ENCODE measurements around the gene AGPAT1. TPM values are rescaled to one million over a fixed set of nuclear protein-coding genes. Genes with fewer than 3 reads are reported as not detected.
"Not testable (repeated sequence)": the region's sequence is repeated elsewhere in the genome, so short reads cannot be mapped to it uniquely, and the experiment has no call there.

AGPAT1 gene
- total RNA-seq, 1 donor from 2014 or later, result 43.0 TPM

- TF ChIP-seq CTCF (IDR thresholded peaks at IDR 0.05; ENCODE audit: borderline replicate concordance), result no peak
- Histone ChIP-seq H3K9me3 (replicated peaks) (no peaks in the 10 kb centered on the region), H3K4me3 (peak overlapping the region; percentile 52), H3K4me1 (peaks cover 16% of the 10 kb centered on the region), H3K36me3 (no peaks in the 10 kb centered on the region), H3K27ac (replicated peaks) (no peak overlapping the region), H3K27me3 (ENCODE audit: low read depth) (peaks cover 52% of the 10 kb centered on the region)
- intact Hi-C loops (cut with micrococcal nuclease), result no loop called here
- DNase-seq, result no peak
Observed at GRCh38 chr6:32148289-32149091, 27.4 kb downstream of the AGPAT1 start.

GRCh38 chr6:32147401-32148132 is 28.3 kb downstream of the AGPAT1 start:
- DNase-seq, result no peak
- no peak overlapping the region for H3K4me3 ChIP-seq
- peaks cover 52% of the 10 kb centered on the region for H3K27me3 ChIP-seq (ENCODE audit: low read depth)
- H3K27ac ChIP-seq (replicated peaks), result no peak overlapping the region
- H3K36me3 ChIP-seq, result no peaks in the 10 kb centered on the region
- intact Hi-C loops (cut with micrococcal nuclease), result no loop called here
- no peaks in the 10 kb centered on the region for H3K9me3 ChIP-seq (replicated peaks)
- no peak for TF ChIP-seq CTCF (IDR thresholded peaks at IDR 0.05; ENCODE audit: borderline replicate concordance)
- H3K4me1 ChIP-seq, result peaks cover 7% of the 10 kb centered on the region

DNA sequence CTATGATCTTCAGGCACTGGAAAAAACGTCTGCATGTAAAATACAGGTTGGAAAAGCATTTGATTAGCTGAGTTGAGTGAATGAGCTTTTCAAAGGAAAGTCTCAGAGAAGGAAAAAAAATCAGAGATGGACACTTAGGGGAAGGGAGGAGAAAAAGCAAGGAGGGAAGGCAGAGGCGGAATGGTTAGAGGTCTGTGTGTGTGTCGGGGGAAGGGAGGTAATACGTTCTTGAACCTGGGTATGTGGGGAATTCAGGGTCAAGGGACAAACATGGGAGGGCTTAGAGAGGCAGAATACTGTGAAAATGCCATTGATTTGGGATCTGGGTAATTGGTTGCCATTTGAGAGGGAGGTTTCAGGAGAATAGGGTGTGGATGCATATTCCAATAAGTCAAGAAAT is 29.2 kb downstream of the AGPAT1 start:
- intact Hi-C loops (cut with micrococcal nuclease), result no loop called here
- Histone ChIP-seq H3K36me3 (no peaks in the 10 kb centered on the region), H3K9me3 (replicated peaks) (no peaks in the 10 kb centered on the region), H3K4me3 (no peak overlapping the region), H3K4me1 (no peaks in the 10 kb centered on the region), H3K27me3 (ENCODE audit: low read depth) (peaks cover 49% of the 10 kb centered on the region), H3K27ac (replicated peaks) (no peak overlapping the region)
- TF ChIP-seq CTCF (IDR thresholded peaks at IDR 0.05; ENCODE audit: borderline replicate concordance), result no peak
- no peak for DNase-seq

DNA sequence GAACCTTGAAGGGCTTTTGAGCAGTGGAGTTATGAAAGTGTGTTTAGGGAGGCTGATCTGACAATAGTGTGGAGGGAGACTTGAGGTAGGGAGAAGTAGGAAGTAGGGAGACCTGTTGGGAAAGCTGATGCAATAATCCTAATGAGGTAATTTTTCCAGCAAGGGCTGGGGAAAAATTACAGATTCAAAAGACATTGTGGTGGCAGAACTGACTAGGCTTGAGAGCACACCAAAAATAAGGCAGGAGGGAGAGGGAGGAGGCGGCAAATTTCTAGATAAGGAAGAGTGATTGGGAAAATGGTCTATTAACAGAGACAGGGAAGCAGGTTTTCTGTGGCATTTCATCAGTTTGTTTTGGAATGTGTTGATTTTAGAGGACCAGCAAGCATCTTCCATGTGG is 29.6 kb downstream of the AGPAT1 start:
- Histone ChIP-seq H3K27ac (replicated peaks) (no peak overlapping the region), H3K4me1 (no peaks in the 10 kb centered on the region), H3K4me3 (no peak overlapping the region), H3K36me3 (no peaks in the 10 kb centered on the region), H3K27me3 (ENCODE audit: low read depth) (peaks cover 47% of the 10 kb centered on the region), H3K9me3 (replicated peaks) (no peaks in the 10 kb centered on the region)
- DNase-seq, result no peak
- intact Hi-C loops (cut with micrococcal nuclease), result no loop called here
- TF ChIP-seq CTCF (IDR thresholded peaks at IDR 0.05; ENCODE audit: borderline replicate concordance), result no peak

GRCh38 chr6:32144238-32144637 is 31.6 kb downstream of the AGPAT1 start:
- H3K4me3 ChIP-seq; H3K4me1 ChIP-seq; DNase-seq; H3K9me3 ChIP-seq (replicated peaks); H3K36me3 ChIP-seq; intact Hi-C loops (cut with micrococcal nuclease); H3K27ac ChIP-seq (replicated peaks): not testable (repeated sequence)
- peaks cover 26% of the 10 kb centered on the region for H3K27me3 ChIP-seq (ENCODE audit: low read depth)
